ENCODE results near the gene CCDC33.

The CCDC33 gene

GRCh38 chr15:74326746-74327145, 90.6 kb downstream of the CCDC33 start:
- no peak overlapping the region for H3K27ac ChIP-seq (ENCODE audit: low read depth, low read length)
- no peaks in the 10 kb centered on the region for H4K20me1 ChIP-seq (ENCODE audit: control insufficient read depth, insufficient read depth, low read depth, low read length)
- H3K4me3 ChIP-seq (ENCODE audit: low read length) = no peak overlapping the region
- no peak for TF ChIP-seq CTCF (IDR thresholded peaks at IDR 0.05; ENCODE audit: low read depth, low read length, poor library complexity, severe bottlenecking)
- TF ChIP-seq EZH2phosphoT487 (IDR thresholded peaks at IDR 0.05; ENCODE audit: borderline replicate concordance, low read length) = no peak
- no peaks in the 10 kb centered on the region for H3K36me3 ChIP-seq (ENCODE audit: control insufficient read depth, low read length)
- H3K79me2 ChIP-seq (ENCODE audit: control insufficient read depth, low read length) = no peaks in the 10 kb centered on the region
- H3K9me2 ChIP-seq (replicated peaks; ENCODE audit: control insufficient read depth, low read length) = no peaks in the 10 kb centered on the region
- peaks cover 9% of the 10 kb centered on the region for H3K4me1 ChIP-seq (ENCODE audit: control insufficient read depth, low read length)
- H3K9me3 ChIP-seq (ENCODE audit: control insufficient read depth, insufficient read depth, low read length) = no peaks in the 10 kb centered on the region
- H3F3A ChIP-seq (ENCODE audit: control insufficient read depth, insufficient read depth) = no peaks in the 10 kb centered on the region
- H3K27me3 ChIP-seq (ENCODE audit: control insufficient read depth, low read length) = 0 out of 2 replicates have a peak, but pooled peaks cover 2% of the 10 kb centered on the region
- no peak overlapping the region for H3K4me2 ChIP-seq (ENCODE audit: low read length)

DNA sequence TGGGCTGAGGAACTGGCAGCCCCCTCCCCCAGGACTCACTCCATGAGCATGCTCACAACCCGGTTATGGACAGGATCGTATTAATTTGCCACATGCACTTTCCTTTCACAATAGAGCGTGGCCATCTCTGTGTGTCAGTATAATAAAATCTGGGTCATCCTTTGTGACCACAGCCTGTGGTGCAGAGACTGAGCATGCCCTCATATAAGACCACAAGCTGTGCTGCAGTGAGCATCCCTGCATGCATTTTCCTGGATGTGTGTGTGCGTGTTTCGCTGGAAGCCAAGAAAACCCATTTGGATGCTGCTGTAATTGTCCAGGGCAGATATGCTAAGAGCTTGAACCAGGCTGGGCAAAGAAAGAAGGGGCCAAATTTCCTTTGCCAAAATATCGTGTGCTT, 91.6 kb downstream of the CCDC33 start:
- Histone ChIP-seq H3K27me3 (ENCODE audit: control insufficient read depth, low read length) (0 out of 2 replicates have a peak, but pooled peaks cover 2% of the 10 kb centered on the region), H3K27ac (ENCODE audit: low read depth, low read length) (no peak overlapping the region), H3K79me2 (ENCODE audit: control insufficient read depth, low read length) (no peaks in the 10 kb centered on the region), H4K20me1 (ENCODE audit: control insufficient read depth, insufficient read depth, low read depth, low read length) (no peaks in the 10 kb centered on the region), H3K9me3 (ENCODE audit: control insufficient read depth, insufficient read depth, low read length) (no peaks in the 10 kb centered on the region), H3K4me1 (ENCODE audit: control insufficient read depth, low read length) (peaks cover 9% of the 10 kb centered on the region), H3K9me2 (replicated peaks; ENCODE audit: control insufficient read depth, low read length) (no peaks in the 10 kb centered on the region), H3K4me3 (ENCODE audit: low read length) (no peak overlapping the region), H3F3A (ENCODE audit: control insufficient read depth, insufficient read depth) (no peaks in the 10 kb centered on the region), H3K4me2 (ENCODE audit: low read length) (no peak overlapping the region), H3K36me3 (ENCODE audit: control insufficient read depth, low read length) (no peaks in the 10 kb centered on the region)
- TF ChIP-seq CTCF (IDR thresholded peaks at IDR 0.05; ENCODE audit: low read depth, low read length, poor library complexity, severe bottlenecking) (no peak), EZH2phosphoT487 (IDR thresholded peaks at IDR 0.05; ENCODE audit: borderline replicate concordance, low read length) (no peak)

GRCh38 chr15:74328331-74329056, 92.4 kb downstream of the CCDC33 start:
- peaks cover 9% of the 10 kb centered on the region for H3K4me1 ChIP-seq (ENCODE audit: control insufficient read depth, low read length)
- no peaks in the 10 kb centered on the region for H3K9me3 ChIP-seq (ENCODE audit: control insufficient read depth, insufficient read depth, low read length)
- H3K4me2 ChIP-seq (ENCODE audit: low read length) = no peak overlapping the region
- TF ChIP-seq EZH2phosphoT487 (IDR thresholded peaks at IDR 0.05; ENCODE audit: borderline replicate concordance, low read length) = no peak
- H3F3A ChIP-seq (ENCODE audit: control insufficient read depth, insufficient read depth) = no peaks in the 10 kb centered on the region
- H3K79me2 ChIP-seq (ENCODE audit: control insufficient read depth, low read length) = no peaks in the 10 kb centered on the region
- no peak overlapping the region for H3K27ac ChIP-seq (ENCODE audit: low read depth, low read length)
- H3K9me2 ChIP-seq (replicated peaks; ENCODE audit: control insufficient read depth, low read length) = no peaks in the 10 kb centered on the region
- no peak overlapping the region for H3K4me3 ChIP-seq (ENCODE audit: low read length)
- H3K27me3 ChIP-seq (ENCODE audit: control insufficient read depth, low read length) = 0 out of 2 replicates have a peak, but pooled peaks cover 2% of the 10 kb centered on the region
- no peaks in the 10 kb centered on the region for H4K20me1 ChIP-seq (ENCODE audit: control insufficient read depth, insufficient read depth, low read depth, low read length)
- H3K36me3 ChIP-seq (ENCODE audit: control insufficient read depth, low read length) = no peaks in the 10 kb centered on the region

DNA sequence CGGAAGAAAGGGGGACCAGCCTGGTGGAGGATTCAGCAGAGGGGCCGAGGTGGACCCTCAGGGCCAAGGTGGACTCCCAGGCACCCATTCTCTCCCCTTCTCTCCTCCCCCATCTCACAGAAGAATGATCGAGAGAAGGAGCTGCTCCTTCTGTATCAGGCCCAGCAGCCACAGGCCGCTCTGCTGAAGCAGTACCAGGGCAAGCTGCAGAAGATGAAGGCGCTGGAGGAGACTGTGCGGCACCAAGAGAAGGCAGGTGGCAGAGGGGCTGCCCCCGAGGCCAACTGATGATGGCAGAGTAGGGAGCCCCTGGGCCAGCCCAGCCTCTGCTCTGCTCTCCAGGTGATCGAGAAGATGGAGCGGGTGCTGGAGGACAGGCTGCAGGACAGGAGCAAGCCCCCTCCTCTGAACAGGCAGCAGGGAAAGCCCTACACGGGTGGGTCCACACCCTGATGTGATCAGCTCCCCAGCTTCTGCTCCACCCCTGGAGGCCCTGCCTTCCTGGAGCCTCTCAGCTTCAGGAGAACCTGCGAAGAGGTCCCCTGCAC, 94.8 kb downstream of the CCDC33 start:
- Histone ChIP-seq H3K9me3 (ENCODE audit: control insufficient read depth, insufficient read depth, low read length) (no peaks in the 10 kb centered on the region), H3K27me3 (ENCODE audit: control insufficient read depth, low read length) (0 out of 2 replicates have a peak, but pooled peaks cover 2% of the 10 kb centered on the region), H3K9me2 (replicated peaks; ENCODE audit: control insufficient read depth, low read length) (no peaks in the 10 kb centered on the region)

More for the DNA sequence above, 94.8 kb downstream of the CCDC33 start:
- Histone ChIP-seq H3K79me2 (ENCODE audit: control insufficient read depth, low read length) (no peaks in the 10 kb centered on the region), H3F3A (ENCODE audit: control insufficient read depth, insufficient read depth) (no peaks in the 10 kb centered on the region), H3K36me3 (ENCODE audit: control insufficient read depth, low read length) (no peaks in the 10 kb centered on the region), H3K4me2 (ENCODE audit: low read length) (no peak overlapping the region), H4K20me1 (ENCODE audit: control insufficient read depth, insufficient read depth, low read depth, low read length) (no peaks in the 10 kb centered on the region), H3K4me3 (ENCODE audit: low read length) (no peak overlapping the region), H3K4me1 (ENCODE audit: control insufficient read depth, low read length) (peaks cover 9% of the 10 kb centered on the region), H3K27ac (ENCODE audit: low read depth, low read length) (no peak overlapping the region)
- TF ChIP-seq CTCF (IDR thresholded peaks at IDR 0.05; ENCODE audit: low read depth, low read length, poor library complexity, severe bottlenecking) = no peak
- no peak for TF ChIP-seq EZH2phosphoT487 (IDR thresholded peaks at IDR 0.05; ENCODE audit: borderline replicate concordance, low read length)

Measured in DOHH2 (cell line).